Measurements from ENCODE around the gene NT5DC4.

NT5DC4 gene

DNA sequence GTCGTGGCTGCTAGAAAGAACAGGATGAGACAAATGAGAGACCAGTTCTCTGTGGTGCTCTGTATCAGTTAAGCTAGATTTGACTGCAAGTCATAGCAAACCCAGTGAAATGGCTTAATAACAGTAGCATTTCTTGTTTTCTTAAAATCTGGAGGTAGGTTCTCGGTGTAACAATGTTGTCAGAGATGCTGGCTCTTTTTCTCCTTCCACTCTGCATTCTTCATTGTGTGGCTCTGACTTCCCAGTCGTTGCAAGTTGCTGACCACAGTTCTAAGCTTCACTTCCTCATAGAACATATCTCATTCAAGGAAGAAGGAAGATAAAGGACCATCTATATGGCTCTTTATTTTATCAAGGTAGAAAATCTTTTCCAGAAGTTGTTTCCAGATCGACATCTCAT lies 51.5 kb downstream of the NT5DC4 start:
- no peak for TF ChIP-seq CTCF (IDR thresholded peaks at IDR 0.05; ENCODE audit: low read depth, low read length)

GRCh38 chr2:112772911-112773475 lies 52.2 kb downstream of the NT5DC4 start:
- no peak for TF ChIP-seq CTCF (IDR thresholded peaks at IDR 0.05; ENCODE audit: low read depth, low read length)
- no peak for DNase-seq (ENCODE audit: extremely low read depth, low read depth)

More for the DNA sequence above, 51.5 kb downstream of the NT5DC4 start:
- no peak for DNase-seq (ENCODE audit: extremely low read depth, low read depth)

DNA sequence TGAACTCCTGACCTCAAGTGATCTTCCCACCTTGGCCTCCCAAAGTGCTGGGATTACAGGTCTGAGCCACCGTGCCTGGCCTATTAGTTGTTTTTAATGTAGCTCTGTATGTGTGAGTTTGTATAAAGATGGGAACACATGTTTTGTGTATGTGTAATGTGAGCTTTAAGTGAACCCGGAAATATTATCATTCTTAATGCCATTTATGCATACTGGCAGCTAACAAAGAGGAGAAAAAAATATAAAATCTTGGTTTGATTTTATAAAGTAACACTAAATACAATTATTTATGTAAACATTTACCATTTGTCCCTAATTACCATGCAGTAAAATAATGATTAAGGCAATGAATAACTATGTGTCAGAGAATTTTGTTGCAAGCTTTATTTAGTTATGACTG lies 52.7 kb downstream of the NT5DC4 start:
- TF ChIP-seq CTCF (IDR thresholded peaks at IDR 0.05; ENCODE audit: low read depth, low read length) = no peak
- no peak for DNase-seq (ENCODE audit: extremely low read depth, low read depth)

DNA sequence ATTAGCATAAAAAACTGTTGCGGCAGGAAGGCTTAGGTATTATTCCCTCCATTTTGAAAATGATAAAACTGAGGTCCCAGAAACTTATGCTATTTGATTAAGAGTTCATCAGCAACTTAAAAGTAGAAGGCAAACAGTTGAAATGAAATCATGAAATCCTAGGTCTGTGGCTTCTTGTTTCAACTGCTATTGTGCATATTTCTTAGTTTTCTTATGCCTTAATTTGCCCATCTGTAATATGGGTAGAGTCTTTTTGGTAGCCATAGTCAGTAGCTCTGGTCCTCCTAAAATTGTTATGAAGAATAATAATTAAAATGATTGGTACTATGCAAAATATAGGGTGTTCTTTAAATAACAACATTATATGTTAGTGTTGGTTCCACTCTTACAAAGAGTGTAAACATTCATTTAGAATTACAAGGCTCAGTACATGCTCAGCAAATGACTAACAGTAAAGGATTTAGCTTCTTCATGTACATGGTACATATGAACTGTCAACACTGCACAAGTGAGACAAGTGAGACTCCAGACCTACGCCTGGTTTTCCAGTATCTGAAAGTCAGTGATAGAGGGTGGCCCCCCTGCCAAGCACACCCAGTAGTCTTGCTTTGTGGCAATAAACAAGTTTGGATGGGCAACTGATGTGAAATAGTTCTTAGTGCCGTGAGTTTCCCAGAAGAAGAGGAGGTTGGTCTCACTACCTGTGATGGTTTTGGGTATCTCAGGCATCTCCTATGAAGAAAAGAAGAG lies 53.9 kb downstream of the NT5DC4 start:
- no peak for DNase-seq (ENCODE audit: extremely low read depth, low read depth)
- no peak for TF ChIP-seq CTCF (IDR thresholded peaks at IDR 0.05; ENCODE audit: low read depth, low read length)

GRCh38 chr2:112776113-112776512 lies 55.3 kb downstream of the NT5DC4 start:
- DNase-seq (ENCODE audit: extremely low read depth, low read depth) = no peak
- no peak for TF ChIP-seq CTCF (IDR thresholded peaks at IDR 0.05; ENCODE audit: low read depth, low read length)

DNA sequence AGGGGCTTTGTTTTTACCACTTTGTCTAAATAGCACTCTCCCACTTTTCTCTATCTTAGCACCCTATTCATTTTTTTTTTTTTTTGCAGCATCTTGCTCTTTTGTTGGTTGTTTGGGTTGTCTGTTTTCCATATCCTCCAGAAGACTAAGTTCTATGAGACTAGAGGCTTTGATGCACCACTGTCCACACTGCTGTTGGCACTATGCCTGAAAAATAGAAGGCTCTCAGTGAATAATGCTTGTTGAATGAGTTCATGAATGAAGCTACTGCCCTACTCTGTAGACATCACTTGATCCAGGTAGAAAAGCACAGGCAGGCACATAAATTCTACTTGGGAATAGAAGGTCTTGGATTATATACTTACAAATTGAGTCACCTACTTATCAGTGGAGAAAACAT lies 56.2 kb downstream of the NT5DC4 start:
- TF ChIP-seq CTCF (IDR thresholded peaks at IDR 0.05; ENCODE audit: low read depth, low read length) = no peak
- no peak for DNase-seq (ENCODE audit: extremely low read depth, low read depth)

DNA sequence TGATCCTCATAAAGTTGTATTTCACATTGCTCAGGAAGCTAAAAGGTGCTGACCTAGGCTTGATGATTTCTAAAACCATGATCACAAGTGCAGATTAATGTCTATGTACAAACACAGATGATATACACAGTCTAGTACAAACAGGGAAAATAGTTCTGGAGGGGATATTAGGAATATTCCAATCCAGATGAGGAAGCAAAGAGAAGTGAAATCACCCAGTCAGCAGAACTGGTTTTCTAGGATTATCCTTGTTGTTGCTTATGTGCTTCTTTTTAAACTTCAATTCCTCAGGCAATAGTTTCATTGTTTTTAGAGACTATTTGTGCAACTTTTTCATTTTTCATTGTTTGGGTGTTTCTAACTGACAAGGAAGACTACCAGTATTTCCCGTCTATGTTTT lies 58.8 kb downstream of the NT5DC4 start:
- TF ChIP-seq CTCF (IDR thresholded peaks at IDR 0.05; ENCODE audit: low read depth, low read length) = no peak
- DNase-seq (ENCODE audit: extremely low read depth, low read depth) = no peak

Measured in AG09319 (cell line).